GM19372 (cell line): ENCODE measurements around the gene IFI35.
"Not testable (repeated sequence)": the region's sequence is repeated elsewhere in the genome, so short reads cannot be mapped to it uniquely, and the experiment has no call there.

Experiments used
- ATAC-seq: cut with Tn5 transposase; IDR thresholded peaks from one replicate; pipeline ENCODE4 v1.9.1; 2021; ENCODE audit warnings: mild to moderate bottlenecking, low read depth, moderate library complexity; ENCODE audit not compliant: unreplicated experiment

The IFI35 gene

GRCh38 chr17:42997390-42997983, 9.1 kb upstream of the IFI35 start:
- ATAC-seq: no peak

GRCh38 chr17:42997984-42998938, 8.3 kb upstream of the IFI35 start, which contains the start of gene RPL27:
TSS of gene RPL27 (plus strand) at chr17:42998419. CDS start at chr17:42998751, 332 bp downstream.
- peak; percentile 90 for ATAC-seq

- ATAC-seq: no peak
Measured at GRCh38 chr17:42999003-42999525, 7.5 kb upstream of the IFI35 start.

- ATAC-seq: not testable (repeated sequence)
Measured at GRCh38 chr17:43000894-43001293, 5.7 kb upstream of the IFI35 start.

GRCh38 chr17:43003542-43004172, 2.9 kb upstream of the IFI35 start:
- ATAC-seq: no peak

- ATAC-seq: no peak
Measured at GRCh38 chr17:43010667-43011308, 4.2 kb downstream of the IFI35 start.

GRCh38 chr17:43011728-43012472, 5.3 kb downstream of the IFI35 start:
- ATAC-seq: no peak

GRCh38 chr17:43013296-43013695, 6.7 kb downstream of the IFI35 start:
- no peak for ATAC-seq

- no peak for ATAC-seq
Measured at GRCh38 chr17:43014020-43014648, 7.5 kb downstream of the IFI35 start.

- ATAC-seq: no peak
Measured at GRCh38 chr17:43014649-43015542, 8.3 kb downstream of the IFI35 start.

- no peak for ATAC-seq
Measured at GRCh38 chr17:43015579-43015978, 9.0 kb downstream of the IFI35 start.

- ATAC-seq: no peak
Measured at GRCh38 chr17:43016216-43016615, 9.6 kb downstream of the IFI35 start.

- ATAC-seq: no peak
Measured at GRCh38 chr17:43018008-43018853, 11.6 kb downstream of the IFI35 start.

- ATAC-seq: no peak
Measured at GRCh38 chr17:43018932-43019331, 12.3 kb downstream of the IFI35 start.

GRCh38 chr17:43019418-43019817, 12.8 kb downstream of the IFI35 start:
- no peak for ATAC-seq

GRCh38 chr17:43020030-43020621, 13.5 kb downstream of the IFI35 start:
- ATAC-seq: no peak
